IMR-90 (cell line): ENCODE measurements around the gene SRC.

Source experiments
- BHLHE40 ChIP-seq: fragments of 150-350 bp; IDR thresholded peaks from 2 replicates; pipeline ENCODE4 v1.6.1; 2016; ENCODE audit warnings: mild to moderate bottlenecking, low read depth, low read length
- CEBPB ChIP-seq: IDR thresholded peaks from 2 replicates; pipeline ENCODE4 v1.6.1; 2012; ENCODE audit warnings: low read depth, low read length, improper control_type of control experiment
- CHD1 ChIP-seq: IDR thresholded peaks from 2 replicates; pipeline ENCODE4 v1.6.1; 2012; ENCODE audit warnings: low read depth, low read length, improper control_type of control experiment
- CTCF ChIP-seq: conservative IDR thresholded peaks from 2 replicates; pipeline ENCODE4 v1.5.1; 2012; ENCODE audit warnings: mild to moderate bottlenecking, low read depth, low read length, improper control_type of control experiment
- MAFK ChIP-seq: IDR thresholded peaks from 2 replicates; pipeline ENCODE4 v1.6.1; 2012; ENCODE audit warnings: low read depth, low read length, improper control_type of control experiment
- MAZ ChIP-seq: IDR thresholded peaks from 2 replicates; pipeline ENCODE4 v1.6.1; 2012; ENCODE audit warnings: low read depth, mild to moderate bottlenecking, low read length, improper control_type of control experiment, moderate library complexity, borderline replicate concordance
- MXI1 ChIP-seq: IDR thresholded peaks from 2 replicates; pipeline ENCODE4 v1.6.1; 2012; ENCODE audit warnings: low read depth, mild to moderate bottlenecking, low read length, moderate library complexity, borderline replicate concordance
- NFE2L2 ChIP-seq: fragments of 150-350 bp; IDR thresholded peaks from 2 replicates; pipeline ENCODE4 v1.6.1; 2016; ENCODE audit warnings: low read depth, mild to moderate bottlenecking, low read length
- POLR2A ChIP-seq: IDR thresholded peaks from 2 replicates; pipeline ENCODE4 v1.6.1; 2012; ENCODE audit warnings: mild to moderate bottlenecking, low read depth, low read length
- RAD21 ChIP-seq: IDR thresholded peaks from 2 replicates; pipeline ENCODE4 v1.6.1; 2012; ENCODE audit warnings: low read length, improper control_type of control experiment
- RCOR1 ChIP-seq: IDR thresholded peaks from 2 replicates; pipeline ENCODE4 v1.6.1; 2012; ENCODE audit warnings: mild to moderate bottlenecking, low read length, improper control_type of control experiment; ENCODE audit not compliant: insufficient replicate concordance
- RFX5 ChIP-seq: IDR thresholded peaks from 2 replicates; pipeline ENCODE4 v1.8.0; 2012; ENCODE audit warnings: low read depth, mild to moderate bottlenecking, low read length, moderate library complexity
- SMC3 ChIP-seq: fragments of 150-350 bp; IDR thresholded peaks from 2 replicates; pipeline ENCODE4 v1.6.1; 2016; ENCODE audit warnings: low read depth, mild to moderate bottlenecking, antibody characterized with exemption, low read length, moderate library complexity
- USF2 ChIP-seq: fragments of 150-350 bp; IDR thresholded peaks from 2 replicates; pipeline ENCODE4 v1.6.1; 2017; ENCODE audit warnings: mild to moderate bottlenecking, antibody characterized with exemption, low read length, low read depth

DNA sequence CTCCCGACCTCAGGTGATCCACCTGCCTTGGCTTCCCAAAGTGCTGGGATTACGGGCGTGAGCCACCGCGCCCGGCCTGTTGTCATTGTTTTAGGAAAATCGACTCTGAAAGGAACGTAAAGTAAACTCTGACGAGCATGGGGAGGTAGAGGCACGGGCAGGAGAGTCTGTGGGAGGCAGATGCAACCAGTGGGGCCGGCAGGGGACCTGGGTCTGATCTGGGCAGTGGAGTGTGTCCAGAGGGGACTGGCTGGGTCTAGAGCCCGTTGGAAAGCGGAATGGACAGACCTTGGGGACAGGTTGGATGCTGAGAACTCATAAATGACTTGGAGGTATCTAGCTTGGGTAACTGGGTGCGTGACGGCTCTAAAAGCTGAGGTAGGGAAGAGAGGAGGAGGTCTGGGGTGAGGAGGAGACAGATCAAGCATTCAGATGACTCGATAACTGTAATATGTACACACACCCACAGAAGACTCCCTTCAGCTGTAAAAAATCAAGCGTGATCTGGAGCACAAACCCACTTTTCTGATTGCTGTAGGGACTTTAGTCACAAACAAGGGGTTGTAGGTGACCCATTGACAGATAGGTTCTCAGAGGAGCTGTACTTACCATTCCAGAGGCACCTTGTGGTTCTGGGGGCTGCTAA is 34.1 kb upstream of the SRC start:
- no peak for TF ChIP-seq CEBPB
- no peak for TF ChIP-seq CTCF
- TF ChIP-seq POLR2A: no peak
- no peak for TF ChIP-seq MXI1
- TF ChIP-seq USF2: no peak
- no peak for TF ChIP-seq MAFK
- no peak for TF ChIP-seq RFX5
- no peak for TF ChIP-seq MAZ
- TF ChIP-seq RCOR1: no peak
- TF ChIP-seq RAD21: no peak
- TF ChIP-seq SMC3: no peak
- no peak for TF ChIP-seq CHD1
- no peak for TF ChIP-seq BHLHE40
- TF ChIP-seq NFE2L2: no peak
